H1 (cell line): ENCODE measurements around the gene CCL5. TPM values are rescaled to one million over a fixed set of nuclear protein-coding genes. Genes with fewer than 3 reads are reported as not detected.

Experiments
- CTCF ChIA-PET: fragments of 300-600 bp; sonication (Branson Sonifier 250); formaldehyde crosslinking; loops from one replicate; lab custom pipeline; 2021; ENCODE audit not compliant: partially characterized antibody; lab: Charles Lee
- POLR2A ChIA-PET: fragments of 300-600 bp; sonication (Branson Sonifier 250); formaldehyde crosslinking; loops from one replicate; lab custom pipeline; 2021; ENCODE audit warnings: inconsistent platforms; ENCODE audit not compliant: partially characterized antibody; lab: Charles Lee
- DNase-seq, 2 experiments: peaks; one replicate each; pipeline versions ENCODE4 v3.0.0 to v3.0.0-alpha.2; 2010 to 2022; ENCODE audit warnings: low spot score in 2 of 2, low read depth in 1 of 2, mixed read lengths in 1 of 2
- FAIRE-seq: peaks from 2 replicates; lab custom pipeline; 2011; peaks lifted over from hg19 to GRCh38; lab: Jason Lieb, UNC
- H2AFZ ChIP-seq: 2 replicates; pipeline ENCODE4 v1.8.1; 2012; ENCODE audit warnings: low read length, inconsistent platforms
- H2AK5ac ChIP-seq: 2 replicates; pipeline ENCODE4 v1.6.1; 2013; ENCODE audit warnings: low read depth, low read length
- H2BK120ac ChIP-seq: replicated peaks from 2 replicates; pipeline ENCODE3; 2013; ENCODE audit warnings: low read depth, low read length, inconsistent platforms
- H2BK12ac ChIP-seq: 2 replicates; pipeline ENCODE4 v1.6.1; 2013; ENCODE audit warnings: low read depth, low read length
- H2BK15ac ChIP-seq: 2 replicates; pipeline ENCODE4 v1.6.1; 2013; ENCODE audit warnings: low read length
- H2BK20ac ChIP-seq: 2 replicates; pipeline ENCODE4 v1.6.1; 2013; ENCODE audit warnings: low read length
- H2BK5ac ChIP-seq: 2 replicates; pipeline ENCODE4 v1.6.1; 2013; ENCODE audit warnings: low read depth, low read length
- H3K14ac ChIP-seq: 2 replicates; pipeline ENCODE4 v1.6.1; 2013; ENCODE audit warnings: inconsistent platforms; ENCODE audit not compliant: insufficient read length
- H3K18ac ChIP-seq: 2 replicates; pipeline ENCODE4 v1.6.1; 2013; ENCODE audit warnings: low read length; ENCODE audit errors: extremely low read depth
- H3K23ac ChIP-seq: 2 replicates; pipeline ENCODE4 v1.6.1; 2013; ENCODE audit warnings: inconsistent platforms; ENCODE audit not compliant: insufficient read length
- H3K23me2 ChIP-seq: 2 replicates; pipeline ENCODE4 v1.6.1; 2013; ENCODE audit warnings: low read depth, low read length
- H3K27ac ChIP-seq: 2 replicates; pipeline ENCODE4 v1.6.1; 2011; ENCODE audit warnings: low read depth, low read length, inconsistent platforms
- H3K27me3 ChIP-seq, 4 experiments: replicated peaks in 1 of 4; 1 replicate in 1 of 4; 2 replicates in 3 of 4; pipeline versions ENCODE4 v1.6.1 to v1.8.1; 2011 to 2013; ENCODE audit warnings: low read length in 3 of 4, mild to moderate bottlenecking in 3 of 4, inconsistent platforms in 2 of 4, mixed read lengths in 2 of 4, moderate library complexity in 1 of 4; ENCODE audit not compliant: control insufficient read depth in 3 of 4, insufficient read depth in 3 of 4; ENCODE audit errors: extremely low read depth in 1 of 4
- H3K36me3 ChIP-seq, 4 experiments: 2 replicates each; pipeline versions ENCODE4 v1.6.1 to v1.8.1; 2011 to 2013; ENCODE audit warnings: mild to moderate bottlenecking in 4 of 4, low read length in 3 of 4, moderate library complexity in 2 of 4, control low read depth in 1 of 4, inconsistent platforms in 1 of 4; ENCODE audit not compliant: insufficient read depth in 4 of 4, control insufficient read depth in 2 of 4
- H3K4ac ChIP-seq: replicated peaks from 2 replicates; pipeline ENCODE3; 2013; ENCODE audit warnings: low read length, low read depth, mixed read lengths, inconsistent platforms; ENCODE audit not compliant: insufficient read length
- H3K4me1 ChIP-seq, 4 experiments: replicated peaks in 1 of 4; 1 replicate in 1 of 4; 2 replicates in 3 of 4; pipeline versions ENCODE4 v1.6.1 to v1.8.1; 2011 to 2013; ENCODE audit warnings: low read length in 3 of 4, inconsistent platforms in 2 of 4, mixed read lengths in 1 of 4; ENCODE audit not compliant: insufficient read depth in 4 of 4, control insufficient read depth in 3 of 4
- H3K4me2 ChIP-seq, 2 experiments: 2 replicates each; pipeline versions ENCODE4 v1.6.1 to v1.8.1; 2011 to 2013; ENCODE audit warnings: low read depth in 2 of 2, low read length in 2 of 2, control low read depth in 1 of 2, inconsistent platforms in 1 of 2, mild to moderate bottlenecking in 1 of 2; ENCODE audit not compliant: insufficient read depth in 1 of 2
- H3K4me3 ChIP-seq, 4 experiments: fragments of 200-600, 300-600 bp in 1 of 4; sonication (generic), shearing (Covaris generic), sonication (Bioruptor Twin) in 1 of 4; 2 replicates each; pipeline versions ENCODE4 v1.5.1 to v1.8.1; 2011 to 2016; ENCODE audit warnings: low read length in 4 of 4, low read depth in 3 of 4, control low read depth in 2 of 4, inconsistent platforms in 2 of 4, mild to moderate bottlenecking in 2 of 4, mixed read lengths in 1 of 4, moderate library complexity in 1 of 4; ENCODE audit not compliant: insufficient read depth in 2 of 4; ENCODE audit errors: extremely low read depth in 1 of 4
- H3K56ac ChIP-seq: replicated peaks from 2 replicates; pipeline ENCODE3; 2013; ENCODE audit warnings: low read depth, mild to moderate bottlenecking, mixed read lengths, low read length, inconsistent platforms; ENCODE audit not compliant: insufficient read length
- H3K79me1 ChIP-seq: 2 replicates; pipeline ENCODE4 v1.6.1; 2013; ENCODE audit warnings: low read depth, low read length, control low read depth
- H3K79me2 ChIP-seq, 2 experiments: 2 replicates each; pipeline versions ENCODE4 v1.6.1 to v1.8.1; 2012 to 2013; ENCODE audit warnings: low read length in 2 of 2, mild to moderate bottlenecking in 2 of 2, inconsistent platforms in 1 of 2; ENCODE audit not compliant: insufficient read depth in 2 of 2, control insufficient read depth in 1 of 2
- H3K9ac ChIP-seq, 4 experiments: replicated peaks in 1 of 4; 1 replicate in 1 of 4; 2 replicates in 3 of 4; pipeline versions ENCODE4 v1.6.1 to v1.8.1; 2011 to 2013; ENCODE audit warnings: low read depth in 3 of 4, low read length in 3 of 4, control low read depth in 2 of 4, mild to moderate bottlenecking in 2 of 4, moderate library complexity in 2 of 4, inconsistent platforms in 1 of 4; ENCODE audit errors: extremely low read depth in 1 of 4
- H3K9me3 ChIP-seq, 2 experiments: 2 replicates each; pipeline versions ENCODE4 v1.6.1 to v1.8.1; 2012 to 2013; ENCODE audit warnings: mild to moderate bottlenecking in 2 of 2, moderate library complexity in 2 of 2, control low read depth in 1 of 2, inconsistent platforms in 1 of 2, low read depth in 1 of 2, low read length in 1 of 2, mixed read lengths in 1 of 2; ENCODE audit not compliant: insufficient read depth in 2 of 2
- H4K20me1 ChIP-seq, 2 experiments: replicated peaks in 1 of 2; 2 replicates each; pipeline versions ENCODE3 to v1.8.1; 2011 to 2013; ENCODE audit warnings: inconsistent platforms in 2 of 2, low read length in 2 of 2, mild to moderate bottlenecking in 1 of 2; ENCODE audit not compliant: insufficient read depth in 2 of 2, control insufficient read depth in 1 of 2
- H4K5ac ChIP-seq: 2 replicates; pipeline ENCODE4 v1.6.1; 2013; ENCODE audit warnings: low read length, low read depth, mixed read lengths, inconsistent platforms; ENCODE audit not compliant: insufficient read length
- H4K8ac ChIP-seq: 2 replicates; pipeline ENCODE4 v1.8.0; 2013; ENCODE audit warnings: mild to moderate bottlenecking, moderate library complexity, low read length, inconsistent platforms; ENCODE audit not compliant: insufficient read depth; ENCODE audit errors: extremely low read depth
- H4K91ac ChIP-seq: replicated peaks from 2 replicates; pipeline ENCODE3; 2013; ENCODE audit warnings: low read length, mixed read lengths, inconsistent platforms; ENCODE audit not compliant: insufficient read length
- BCL11A ChIP-seq, 2 experiments: IDR thresholded peaks; one replicate each; pipeline ENCODE4 v1.6.1; 2011; ENCODE audit warnings: low read depth in 2 of 2, low read length in 2 of 2, mild to moderate bottlenecking in 2 of 2
- HDAC2 ChIP-seq, 2 experiments: fragments of 300-600 bp in 1 of 2; sonication (generic) in 1 of 2; IDR thresholded peaks; 2 replicates each; pipeline ENCODE4 v1.6.1; 2011 to 2012; ENCODE audit warnings: low read depth in 2 of 2, low read length in 2 of 2, mild to moderate bottlenecking in 2 of 2, moderate library complexity in 2 of 2, borderline replicate concordance in 1 of 2, inconsistent platforms in 1 of 2
- NRF1 ChIP-seq: IDR thresholded peaks from 2 replicates; pipeline ENCODE4 v1.6.1; 2011; ENCODE audit warnings: mild to moderate bottlenecking, low read depth, low read length, improper control_type of control experiment
- RBBP5 ChIP-seq: IDR thresholded peaks from 2 replicates; pipeline ENCODE4 v1.7.1; 2012; ENCODE audit warnings: low read depth, mild to moderate bottlenecking, inconsistent platforms, low read length, moderate library complexity, borderline replicate concordance
- RXRA ChIP-seq: IDR thresholded peaks from 2 replicates; pipeline ENCODE4 v1.6.1; 2011; ENCODE audit warnings: low read depth, mild to moderate bottlenecking, low read length, moderate library complexity; ENCODE audit not compliant: insufficient read depth
- SIN3A ChIP-seq, 2 experiments: IDR thresholded peaks in 1 of 2; conservative IDR thresholded peaks in 1 of 2; 2 replicates each; pipeline ENCODE4 v1.6.1; 2011 to 2012; ENCODE audit warnings: low read length in 2 of 2, improper control_type of control experiment in 1 of 2, low read depth in 1 of 2, mild to moderate bottlenecking in 1 of 2
- SP1 ChIP-seq: IDR thresholded peaks from 2 replicates; pipeline ENCODE4 v1.6.1; 2011; ENCODE audit warnings: low read depth, low read length
- TCF12 ChIP-seq: IDR thresholded peaks from 2 replicates; pipeline ENCODE4 v1.6.1; 2011; ENCODE audit warnings: low read depth, mild to moderate bottlenecking, low read length
- WGBS, 2 experiments: shearing (Covaris generic) in 1 of 2; methylation state at CpG; one replicate each; pipeline versions ENCODE4 v1.1.6 to v1.1.7; 2013 to 2015; ENCODE audit warnings: low lambda C conversion rate in 2 of 2, mixed read lengths in 2 of 2, inconsistent platforms in 1 of 2, low coverage in 1 of 2, missing lambda C conversion rate in 1 of 2; ENCODE audit not compliant: insufficient replicate concordance in 2 of 2, insufficient coverage in 1 of 2, insufficient read length in 1 of 2; ENCODE audit errors: extremely low coverage in 1 of 2, missing lambda C conversion rate in 1 of 2; 5-methylcytosine and 5-hydroxymethylcytosine counted together
- polyA plus RNA-seq, 7 experiments: library from polyadenylated mRNA; depleted of rRNA in 3 of 7; stranded (reverse) in 5 of 7; unstranded in 2 of 7; fragments of >200 nt in 5 of 7; fragments of 200-250 nt in 2 of 7; gene quantifications; 1 replicate in 5 of 7; 2 replicates in 1 of 7; 4 replicates in 1 of 7; pipeline versions ENCODE4 v1.2.1 to v1.2.3, GENCODE V29; 2011 to 2013; ENCODE audit warnings: missing spikeins in 2 of 7, mixed read lengths in 2 of 7
- total RNA-seq: library from RNA; stranded (reverse); fragmentation: NEBNext Ultra II Directional; extraction: Animal tissue kit (Norgen Biotek cat#: 25700); gene quantifications from 2 replicates; pipeline ENCODE4 v1.2.1, GENCODE V29; 2021
- TF ChIP-seq, protein P1 (sequence below): IDR thresholded peaks from 2 replicates; pipeline ENCODE4 v1.6.1; 2012; ENCODE audit warnings: inconsistent platforms
- TF ChIP-seq, protein P2 (sequence below): IDR thresholded peaks from 2 replicates; pipeline ENCODE4 v1.6.1; 2012; ENCODE audit warnings: low read length, inconsistent platforms

The CCL5 gene
- total and polyA plus RNA-seq, 2 of the 8 experiments (the other 6 are each of a cell fraction or from before 2014, with no cell fraction given) = not detected

DNA sequence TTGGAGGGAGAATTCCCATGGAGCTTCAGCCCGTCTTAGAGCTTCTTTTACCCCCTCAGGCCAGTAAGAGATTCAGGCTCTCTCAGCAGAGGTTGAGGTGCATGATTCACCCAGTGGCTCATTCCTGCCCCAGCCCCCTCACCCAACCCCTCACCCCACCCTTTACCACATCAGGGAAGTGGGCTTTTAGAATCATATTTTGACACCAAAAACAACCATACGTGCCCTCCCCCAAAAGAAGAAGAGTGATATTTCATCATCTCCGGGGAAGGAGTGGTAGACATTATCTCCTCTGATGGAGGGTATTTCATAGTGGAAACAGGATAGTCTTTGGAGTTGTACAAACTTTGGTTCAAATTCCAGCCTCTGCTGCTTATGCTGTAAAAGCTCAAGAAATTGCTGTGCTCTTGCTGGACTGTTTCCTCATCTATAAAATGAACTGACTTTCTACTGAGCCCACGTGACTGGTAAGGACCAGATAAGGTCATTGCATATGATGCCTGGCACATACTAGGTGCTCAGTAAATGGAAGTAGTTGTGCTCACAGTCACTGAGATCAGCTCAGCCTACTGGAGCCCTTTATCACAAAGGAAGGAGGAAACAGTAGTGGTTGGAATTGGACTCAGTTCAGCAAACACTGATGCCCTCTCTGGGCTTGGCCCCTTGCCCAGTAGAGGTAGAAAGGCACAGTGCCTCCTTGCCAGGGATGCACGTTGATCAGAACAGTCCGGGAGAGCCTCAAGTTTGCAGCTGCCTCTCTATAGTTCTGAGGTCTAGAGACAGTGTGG lies 18.3 kb upstream of the CCL5 start:
- no peaks in the 10 kb centered on the region for H3K36me3 ChIP-seq
- DNase-seq (no peak), FAIRE-seq (no peak)
- 93% methylated on average over 6 of the region's 6 CpGs; no CpG with 5 or more reads in 1 of the 2 experiments for WGBS, 2 experiments
- no peak overlapping the region for H3K4ac ChIP-seq
- no peaks in the 10 kb centered on the region; the same call in 1 of the 2 replicates for H3K23me2 ChIP-seq
- peaks cover 0 to 2% of the 10 kb centered on the region in 2 experiments for H4K20me1 ChIP-seq
- no peak overlapping the region for H4K91ac ChIP-seq
- H2BK12ac ChIP-seq = no peak overlapping the region
- no peak overlapping the region for H3K14ac ChIP-seq
- H2AK5ac ChIP-seq = no peak overlapping the region
- H3K4me1 ChIP-seq = no peaks in the 10 kb centered on the region
- H2BK15ac ChIP-seq = no peak overlapping the region
- H2AFZ ChIP-seq = no peak overlapping the region
- ChIA-PET POLR2A (interaction anchor here (0.9 kb wide), 1 partner anchor 89 kb away, joined by 3 read pairs; the partner anchor contains the start of gene TAF15), CTCF (no interaction called here)
- H3K27ac ChIP-seq = no peak overlapping the region
- no peak overlapping the region for H3K9ac ChIP-seq
- H4K5ac ChIP-seq = no peak overlapping the region
- H2BK20ac ChIP-seq = no peak overlapping the region
- H3K4me2 ChIP-seq = no peak overlapping the region
- H3K18ac ChIP-seq = no peak overlapping the region
- H4K8ac ChIP-seq = no peak overlapping the region
- no peaks in the 10 kb centered on the region for H3K27me3 ChIP-seq
- no peak overlapping the region for H3K4me3 ChIP-seq
- no peak overlapping the region for H3K56ac ChIP-seq
- H3K9me3 ChIP-seq = no peaks in the 10 kb centered on the region
- H3K79me1 ChIP-seq = no peaks in the 10 kb centered on the region
- no peak overlapping the region for H2BK5ac ChIP-seq
- H3K23ac ChIP-seq = no peak overlapping the region
- H2BK120ac ChIP-seq = no peak overlapping the region
- H3K79me2 ChIP-seq = no peaks in the 10 kb centered on the region
- TF ChIP-seq SIN3A (conservative IDR thresholded peaks at IDR 0.05 in 1 of 2, IDR thresholded peaks at IDR 0.05 in 1 of 2; ENCODE audit: low read depth in 1 of 2, low read length in 2 of 2) (no peak), BCL11A (IDR thresholded peaks at IDR 0.05; ENCODE audit: low read depth in 2 of 2, low read length in 2 of 2) (no peak), RBBP5 (no peak), NRF1 (no peak), RXRA (no peak), TCF12 (no peak), SP1 (no peak), HDAC2 (IDR thresholded peaks at IDR 0.05; ENCODE audit: borderline replicate concordance in 1 of 2, low read depth in 2 of 2, low read length in 2 of 2) (no peak)
- TF ChIP-seq, protein P1, sequence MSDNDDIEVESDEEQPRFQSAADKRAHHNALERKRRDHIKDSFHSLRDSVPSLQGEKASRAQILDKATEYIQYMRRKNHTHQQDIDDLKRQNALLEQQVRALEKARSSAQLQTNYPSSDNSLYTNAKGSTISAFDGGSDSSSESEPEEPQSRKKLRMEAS = no peak
- TF ChIP-seq, protein P2, sequence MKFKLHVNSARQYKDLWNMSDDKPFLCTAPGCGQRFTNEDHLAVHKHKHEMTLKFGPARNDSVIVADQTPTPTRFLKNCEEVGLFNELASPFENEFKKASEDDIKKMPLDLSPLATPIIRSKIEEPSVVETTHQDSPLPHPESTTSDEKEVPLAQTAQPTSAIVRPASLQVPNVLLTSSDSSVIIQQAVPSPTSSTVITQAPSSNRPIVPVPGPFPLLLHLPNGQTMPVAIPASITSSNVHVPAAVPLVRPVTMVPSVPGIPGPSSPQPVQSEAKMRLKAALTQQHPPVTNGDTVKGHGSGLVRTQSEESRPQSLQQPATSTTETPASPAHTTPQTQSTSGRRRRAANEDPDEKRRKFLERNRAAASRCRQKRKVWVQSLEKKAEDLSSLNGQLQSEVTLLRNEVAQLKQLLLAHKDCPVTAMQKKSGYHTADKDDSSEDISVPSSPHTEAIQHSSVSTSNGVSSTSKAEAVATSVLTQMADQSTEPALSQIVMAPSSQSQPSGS = no peak
